Smooth muscle cell (in vitro differentiated cells): ENCODE results near the gene OGFR. TPM values are rescaled to one million over a fixed set of nuclear protein-coding genes. Genes with fewer than 3 reads are reported as not detected.

Source experiments
- DNase-seq: peaks from one replicate; lab custom pipeline; 2025; ENCODE audit not compliant: unreplicated experiment; lab: John Stamatoyannopoulos, UW
- H2AFZ ChIP-seq: fragments of 200-600 bp; sonication (generic); 2 replicates; pipeline ENCODE4 v1.6.0; 2016; ENCODE audit warnings: antibody characterized with exemption, low read depth, mild to moderate bottlenecking
- H3F3A ChIP-seq: fragments of 200-600 bp; sonication (generic); 2 replicates; pipeline ENCODE4 v1.6.0; 2017; ENCODE audit warnings: antibody characterized with exemption, low read depth
- H3K27ac ChIP-seq: fragments of 200-600 bp; sonication (generic); 2 replicates; pipeline ENCODE4 v1.5.1; 2016; ENCODE audit warnings: low read depth, mild to moderate bottlenecking
- H3K27me3 ChIP-seq: fragments of 200-600 bp; sonication (generic); 2 replicates; pipeline ENCODE4 v1.6.1; 2016; ENCODE audit warnings: low read depth, mild to moderate bottlenecking
- H3K36me3 ChIP-seq: fragments of 200-600 bp; sonication (generic); 2 replicates; pipeline ENCODE4 v1.5.1; 2016; ENCODE audit warnings: low read depth
- H3K4me1 ChIP-seq: fragments of 200-600 bp; sonication (generic); 2 replicates; pipeline ENCODE4 v1.5.1; 2016; ENCODE audit warnings: low read depth
- H3K4me2 ChIP-seq: fragments of 200-600 bp; sonication (generic); 2 replicates; pipeline ENCODE4 v1.6.0; 2016; ENCODE audit warnings: mild to moderate bottlenecking
- H3K4me3 ChIP-seq: fragments of 200-600 bp; sonication (generic); 2 replicates; pipeline ENCODE4 v1.5.1; 2016; ENCODE audit warnings: mild to moderate bottlenecking
- H3K79me2 ChIP-seq: fragments of 200-600 bp; sonication (generic); 2 replicates; pipeline ENCODE4 v1.6.0; 2016; ENCODE audit warnings: low read depth, mild to moderate bottlenecking
- H3K9ac ChIP-seq: fragments of 200-600 bp; sonication (generic); 2 replicates; pipeline ENCODE4 v1.6.0; 2016; ENCODE audit warnings: low read depth
- H3K9me3 ChIP-seq: fragments of 200-600 bp; sonication (generic); replicated peaks from 2 replicates; pipeline ENCODE4 v1.5.1; 2016; ENCODE audit warnings: low read depth
- H4K20me1 ChIP-seq: fragments of 200-600 bp; sonication (generic); 2 replicates; pipeline ENCODE4 v1.6.0; 2016; ENCODE audit warnings: low read depth
- CTCF ChIP-seq: fragments of 200-600 bp; sonication (generic); IDR thresholded peaks from 2 replicates; pipeline ENCODE4 v1.5.1; 2017; ENCODE audit warnings: borderline replicate concordance, mild to moderate bottlenecking, antibody characterized with exemption; ENCODE audit not compliant: insufficient read depth, poor library complexity, severe bottlenecking
- WGBS: methylation state at CpG from one replicate; pipeline ENCODE4 v1.1.7; 2016; ENCODE audit warnings: low lambda C conversion rate; 5-methylcytosine and 5-hydroxymethylcytosine counted together
- polyA plus RNA-seq: library from polyadenylated mRNA; unstranded; fragments of >200 nt; fragmentation: Nextera tagmentation; extraction: Ambion mirVana; gene quantifications from 2 replicates; pipeline ENCODE4 v1.2.1, GENCODE V29; 2016
- total RNA-seq: library from RNA; depleted of rRNA; stranded (reverse); fragments of >200 nt; gene quantifications from 2 replicates; pipeline ENCODE4 v1.2.3, GENCODE V29; 2014

OGFR gene
- total and polyA plus RNA-seq, 2 experiments from 2014 or later: 24.4 to 53.2 TPM

DNA sequence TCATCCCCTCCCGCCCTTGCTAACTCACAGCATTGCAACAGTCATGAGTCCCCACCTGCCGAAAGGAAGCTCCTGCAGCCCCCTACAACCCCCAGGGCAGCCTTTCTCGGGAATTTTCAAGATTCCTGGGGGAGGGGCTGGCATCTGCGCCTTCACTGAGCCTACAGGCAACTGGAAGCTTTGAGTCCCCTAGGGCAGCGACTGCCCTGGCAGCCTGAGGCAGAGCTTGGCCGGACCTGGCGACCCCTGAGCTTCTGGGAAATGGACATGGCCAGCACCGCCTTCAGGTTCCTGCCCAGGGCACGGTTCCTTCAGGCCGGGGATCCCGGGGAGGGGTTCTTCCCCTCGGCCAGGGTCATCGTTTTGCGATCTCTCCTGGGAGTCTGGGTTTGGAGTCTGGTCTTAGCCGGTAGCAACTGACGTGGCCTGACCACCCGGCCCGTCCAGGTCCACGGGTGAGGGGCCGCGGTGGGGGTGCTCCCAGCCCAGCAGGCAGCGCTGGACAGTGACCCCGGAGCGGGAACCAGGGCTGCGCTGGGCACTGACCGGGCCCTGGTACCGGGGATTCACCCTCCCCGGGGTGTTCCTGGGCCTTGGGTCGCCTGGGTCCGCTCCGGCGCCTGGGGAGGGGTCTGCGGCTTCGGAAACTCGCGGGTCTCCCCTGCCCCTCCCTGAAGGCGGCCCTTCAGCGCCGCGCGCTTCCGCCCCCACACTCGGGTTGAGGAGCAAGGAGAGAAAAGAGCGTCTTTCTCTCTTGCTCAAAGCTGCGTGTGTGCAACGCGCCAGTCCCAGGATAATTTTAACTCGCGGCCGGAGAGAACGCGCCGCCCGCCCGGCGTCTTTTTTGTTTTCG, 11.6 kb downstream of the OGFR start:
- WGBS: 2% methylated on average over 53 of the region's 57 CpGs
- H3K27ac ChIP-seq: no peak overlapping the region
- no peaks in the 10 kb centered on the region for H3K9me3 ChIP-seq
- H3K27me3 ChIP-seq: no peaks in the 10 kb centered on the region
- peak overlapping the region; percentile 56 for H3K4me3 ChIP-seq
- no peaks in the 10 kb centered on the region for H3K36me3 ChIP-seq
- H4K20me1 ChIP-seq: no peaks in the 10 kb centered on the region
- no peak for DNase-seq
- H2AFZ ChIP-seq: peak overlapping the region; percentile 66
- peaks cover 13% of the 10 kb centered on the region for H3F3A ChIP-seq
- peak overlapping the region; percentile 99 for H3K4me2 ChIP-seq
- no peaks in the 10 kb centered on the region for H3K79me2 ChIP-seq
- no peak overlapping the region for H3K9ac ChIP-seq
- H3K4me1 ChIP-seq: peaks cover 35% of the 10 kb centered on the region
- TF ChIP-seq CTCF: no peak

GRCh38 chr20:62816884-62817873, 12.5 kb downstream of the OGFR start, which contains the start of gene COL9A3:
COL9A3 (plus strand) TSS chr20:62817050; CDS start chr20:62817065, 15 bp downstream.
- peaks cover 13% of the 10 kb centered on the region for H3F3A ChIP-seq
- no peaks in the 10 kb centered on the region for H3K79me2 ChIP-seq
- peak within 1 kb of the TSS; percentile 56 for H3K4me3 ChIP-seq
- H3K36me3 ChIP-seq: no peaks in the 10 kb centered on the region
- H4K20me1 ChIP-seq: no peaks in the 10 kb centered on the region
- H3K4me1 ChIP-seq: peaks cover 35% of the 10 kb centered on the region
- no peaks in the 10 kb centered on the region for H3K9me3 ChIP-seq
- no peak for DNase-seq
- H2AFZ ChIP-seq: peak within 1 kb of the TSS; percentile 66
- no peak within 1 kb of the TSS for H3K27ac ChIP-seq
- no peaks in the 10 kb centered on the region for H3K27me3 ChIP-seq
- 7% methylated on average over 57 of the region's 108 CpGs for WGBS
- peak within 1 kb of the TSS; percentile 99 for H3K4me2 ChIP-seq
- no peak within 1 kb of the TSS for H3K9ac ChIP-seq
- TF ChIP-seq CTCF: no peak

DNA sequence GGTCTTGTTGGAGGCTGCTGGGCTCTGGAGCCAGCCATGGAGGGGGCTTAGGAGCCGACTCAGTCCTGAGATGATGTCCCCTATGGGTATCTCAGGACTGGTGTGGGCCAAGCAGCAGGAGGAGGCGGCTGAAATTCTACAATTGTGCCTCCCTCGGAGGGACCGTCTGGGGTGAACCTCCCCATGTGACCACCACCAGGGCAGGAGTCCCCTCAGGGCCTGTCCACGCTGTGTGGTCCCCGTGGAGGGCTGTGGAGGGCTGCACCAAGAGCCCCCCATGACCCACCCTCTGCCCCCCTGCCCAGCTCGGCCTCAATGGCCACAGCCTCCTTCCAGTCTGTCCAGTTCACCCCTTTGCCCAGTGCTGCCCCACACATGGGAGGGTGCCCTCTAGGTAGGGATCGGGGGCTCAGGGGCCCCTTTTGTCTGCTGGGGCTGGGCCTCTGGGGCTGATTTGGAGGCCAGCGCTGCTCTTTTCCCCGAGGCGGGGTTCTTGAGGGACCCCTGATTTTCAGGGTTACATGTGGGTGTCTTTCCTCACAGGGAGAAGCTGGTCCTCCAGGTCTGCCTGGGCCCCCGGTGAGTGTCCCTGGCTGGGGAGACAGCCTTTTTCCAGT, 13.4 kb downstream of the OGFR start:
- H3F3A ChIP-seq: peaks cover 13% of the 10 kb centered on the region
- no peak overlapping the region for H3K27ac ChIP-seq
- H3K4me2 ChIP-seq: peak overlapping the region; percentile 99
- TF ChIP-seq CTCF: no peak
- WGBS: 82% methylated on average over 12 of the region's 12 CpGs
- no peak for DNase-seq
- H3K4me3 ChIP-seq: no peak overlapping the region
- H3K9me3 ChIP-seq: no peaks in the 10 kb centered on the region
- no peaks in the 10 kb centered on the region for H4K20me1 ChIP-seq
- H3K9ac ChIP-seq: no peak overlapping the region
- H3K4me1 ChIP-seq: peaks cover 35% of the 10 kb centered on the region
- no peak overlapping the region for H2AFZ ChIP-seq
- H3K27me3 ChIP-seq: no peaks in the 10 kb centered on the region
- no peaks in the 10 kb centered on the region for H3K36me3 ChIP-seq
- no peaks in the 10 kb centered on the region for H3K79me2 ChIP-seq
